ENCODE results near the gene TCTN3. TPM values are rescaled to one million over a fixed set of nuclear protein-coding genes. Genes with fewer than 3 reads are reported as not detected.

Gene TCTN3
- total RNA-seq, 6 experiments from 2014 or later = 15.5 to 24.3 (median 19.1) TPM

- no peak overlapping the region for H3K4me3 ChIP-seq
- DNase-seq (peak in 1 of 3 donors; percentile 64), ATAC-seq (peak; percentile 39 to 78 (median 76))
- WGBS (ENCODE audit: insufficient coverage, low coverage, low lambda C conversion rate, missing lambda C conversion rate) = 0% methylated on average over 1 of the region's 1 CpG
- no peak for TF ChIP-seq CTCF (IDR thresholded peaks at IDR 0.05)
- TF ChIP-seq POLR2A (IDR thresholded peaks at IDR 0.05) = no peak
- intact Hi-C loops (cut with DNase I) = no loop called here
- no peaks in the 10 kb centered on the region for H3K36me3 ChIP-seq
- H3K9me3 ChIP-seq = no peaks in the 10 kb centered on the region
- H3K27ac ChIP-seq = peak overlapping the region in 2 of 3 donors; percentile 82 to 92
- peaks cover 0 to 32% (median 8%) of the 10 kb centered on the region in 4 donors for H3K4me1 ChIP-seq
- H3K27me3 ChIP-seq = no peaks in the 10 kb centered on the region
Observed at GRCh38 chr10:95663496-95663895, 30.2 kb downstream of the TCTN3 start.

- no peaks in the 10 kb centered on the region for H3K9me3 ChIP-seq
- no peak overlapping the region for H3K4me3 ChIP-seq
- ATAC-seq (peak; percentile 72 to 88 (median 80)), DNase-seq (no peak)
- H3K27me3 ChIP-seq = no peaks in the 10 kb centered on the region
- H3K36me3 ChIP-seq = no peaks in the 10 kb centered on the region
- 5% methylated on average over 1 of the region's 1 CpG for WGBS (ENCODE audit: insufficient coverage, low coverage, low lambda C conversion rate, missing lambda C conversion rate)
- TF ChIP-seq POLR2A (IDR thresholded peaks at IDR 0.05) (no peak), CTCF (IDR thresholded peaks at IDR 0.05) (no peak)
- H3K27ac ChIP-seq = peak overlapping the region in 2 of 3 donors; percentile 82 to 92
- peaks cover 0 to 37% (median 8%) of the 10 kb centered on the region in 4 donors for H3K4me1 ChIP-seq
- intact Hi-C loops (cut with DNase I) = no loop called here
Observed at GRCh38 chr10:95661818-95662217, 31.9 kb downstream of the TCTN3 start.

- no peaks in the 10 kb centered on the region for H3K27me3 ChIP-seq
- no peaks in the 10 kb centered on the region for H3K36me3 ChIP-seq
- H3K4me1 ChIP-seq = peaks cover 0 to 37% (median 8%) of the 10 kb centered on the region in 4 donors
- H3K9me3 ChIP-seq = no peaks in the 10 kb centered on the region
- no peak for ATAC-seq
- DNase-seq = no peak
- H3K4me3 ChIP-seq = no peak overlapping the region
- no peak overlapping the region for H3K27ac ChIP-seq
- intact Hi-C loops (cut with DNase I) = no loop called here
- TF ChIP-seq CTCF (IDR thresholded peaks at IDR 0.05) (no peak), POLR2A (IDR thresholded peaks at IDR 0.05) (no peak)
Observed at GRCh38 chr10:95660283-95660682, 33.4 kb downstream of the TCTN3 start.

GRCh38 chr10:95657250-95657649, 36.5 kb downstream of the TCTN3 start:
- DNase-seq = no peak
- H3K36me3 ChIP-seq = peaks cover 0 to 9% (median 2%) of the 10 kb centered on the region in 4 donors
- WGBS (ENCODE audit: insufficient coverage, low coverage, low lambda C conversion rate, missing lambda C conversion rate) = 0% methylated on average over 1 of the region's 1 CpG
- peak overlapping the region; percentile 95 to 98 (median 98) for H3K4me3 ChIP-seq
- no peak for TF ChIP-seq CTCF (IDR thresholded peaks at IDR 0.05)
- TF ChIP-seq POLR2A (IDR thresholded peaks at IDR 0.05) = no peak
- no peak overlapping the region for H3K27ac ChIP-seq
- intact Hi-C loops (cut with DNase I) = no loop called here
- no peak for ATAC-seq
- no peaks in the 10 kb centered on the region for H3K9me3 ChIP-seq
- H3K27me3 ChIP-seq = no peaks in the 10 kb centered on the region
- H3K4me1 ChIP-seq = peaks cover 0 to 19% (median 5%) of the 10 kb centered on the region in 4 donors
